T follicular helper cell (primary cell): ENCODE results near the gene NFIX.

Source experiments
- DNase-seq: peaks from one replicate; pipeline ENCODE4 v3.0.0-alpha.2; 2020; ENCODE audit warnings: low read depth

NFIX gene

DNA sequence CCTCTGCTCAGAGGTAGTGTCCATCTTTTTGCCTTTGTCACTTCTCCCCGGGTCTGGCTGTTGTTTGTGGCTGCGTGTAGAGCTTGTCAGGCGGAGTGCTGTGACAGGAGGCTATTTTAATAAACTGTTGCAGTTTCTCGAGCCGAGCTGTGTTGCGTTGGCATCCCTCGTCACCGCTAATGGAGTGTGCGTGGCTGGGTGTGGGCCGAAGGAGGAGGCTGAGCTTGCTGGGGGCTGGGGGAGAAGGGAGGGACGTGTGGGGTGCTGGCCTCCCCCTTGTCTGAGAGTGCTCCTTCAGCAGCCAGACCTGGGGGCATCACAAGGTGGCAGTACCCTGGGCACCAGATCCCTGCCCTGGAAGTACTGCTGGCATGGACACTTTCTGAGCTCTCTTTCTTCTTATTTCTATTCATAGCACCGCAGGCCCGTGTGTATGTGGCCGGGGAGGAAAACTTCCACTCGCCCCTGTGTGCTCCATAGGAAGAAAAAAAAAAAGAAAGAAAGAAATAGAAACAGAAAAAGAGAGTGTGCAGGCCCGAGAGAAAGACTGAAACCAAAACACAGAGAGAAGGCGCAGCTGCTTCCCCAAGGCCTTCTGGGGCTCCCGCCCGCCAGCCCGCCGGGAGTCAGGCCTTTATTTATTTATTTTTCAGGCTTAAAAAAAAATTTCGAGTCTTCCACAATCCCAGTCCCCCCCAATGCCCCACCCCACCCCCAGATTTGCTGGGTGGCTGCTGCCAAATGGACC, 27.0 kb downstream of the NFIX start:
- DNase-seq = no peak

DNA sequence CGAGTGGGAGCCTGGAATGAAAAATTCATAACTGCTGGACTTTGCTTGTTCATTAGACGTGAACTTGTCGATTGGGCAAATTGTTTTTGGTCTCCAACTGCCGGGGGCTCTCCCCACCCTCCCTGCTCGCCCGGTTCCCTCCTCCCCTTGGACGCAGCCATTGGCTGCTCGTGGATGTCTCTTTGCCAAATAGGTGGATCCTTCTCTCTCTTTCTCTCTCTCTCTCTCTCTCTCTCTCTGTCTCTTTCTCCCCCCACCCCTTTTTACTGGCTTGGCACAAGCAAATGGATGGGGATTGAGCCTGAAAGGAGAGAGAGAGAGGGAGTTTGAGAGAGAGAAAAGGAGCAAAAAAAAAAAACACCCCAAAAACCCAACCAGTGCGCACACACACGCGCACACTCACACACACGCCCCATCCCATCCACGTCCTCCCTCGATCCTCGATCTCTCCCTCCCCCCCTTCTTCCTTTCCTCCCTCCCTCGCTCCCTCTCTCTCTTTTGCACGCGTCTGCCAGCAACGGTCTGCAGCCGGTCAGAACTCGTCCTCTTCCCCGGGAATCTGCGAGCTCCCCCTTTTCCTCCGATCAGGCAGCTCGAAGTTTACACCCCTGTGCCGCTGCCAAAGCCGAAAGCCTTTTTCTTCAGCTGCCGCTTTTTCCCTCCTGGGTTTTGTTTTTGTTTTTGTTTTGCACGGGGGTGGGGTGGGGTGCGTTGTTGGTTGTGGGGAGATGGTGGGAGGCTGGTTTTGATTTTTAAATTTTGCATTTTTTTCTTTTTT, 27.8 kb downstream of the NFIX start:
- DNase-seq = no peak

DNA sequence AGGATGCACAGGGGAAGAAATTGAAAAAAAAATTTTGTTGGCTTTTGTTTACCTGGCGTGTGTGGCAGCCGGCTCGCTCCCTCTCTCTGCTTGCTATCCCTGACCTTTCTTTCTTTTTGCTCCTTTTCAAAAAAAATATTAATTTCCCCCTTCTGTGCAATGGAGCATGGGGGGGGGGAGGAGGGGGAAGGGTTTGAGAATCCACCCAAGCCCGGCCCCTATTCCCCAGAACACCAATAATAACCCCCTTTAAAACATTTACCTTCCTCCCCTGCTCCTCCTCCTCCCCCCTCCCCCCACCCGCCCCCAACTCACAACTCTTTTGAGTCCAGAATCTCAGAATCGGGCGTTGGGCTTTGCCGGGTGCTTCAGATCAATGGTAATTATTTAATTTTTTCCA, 28.4 kb downstream of the NFIX start:
- no peak for DNase-seq

DNA sequence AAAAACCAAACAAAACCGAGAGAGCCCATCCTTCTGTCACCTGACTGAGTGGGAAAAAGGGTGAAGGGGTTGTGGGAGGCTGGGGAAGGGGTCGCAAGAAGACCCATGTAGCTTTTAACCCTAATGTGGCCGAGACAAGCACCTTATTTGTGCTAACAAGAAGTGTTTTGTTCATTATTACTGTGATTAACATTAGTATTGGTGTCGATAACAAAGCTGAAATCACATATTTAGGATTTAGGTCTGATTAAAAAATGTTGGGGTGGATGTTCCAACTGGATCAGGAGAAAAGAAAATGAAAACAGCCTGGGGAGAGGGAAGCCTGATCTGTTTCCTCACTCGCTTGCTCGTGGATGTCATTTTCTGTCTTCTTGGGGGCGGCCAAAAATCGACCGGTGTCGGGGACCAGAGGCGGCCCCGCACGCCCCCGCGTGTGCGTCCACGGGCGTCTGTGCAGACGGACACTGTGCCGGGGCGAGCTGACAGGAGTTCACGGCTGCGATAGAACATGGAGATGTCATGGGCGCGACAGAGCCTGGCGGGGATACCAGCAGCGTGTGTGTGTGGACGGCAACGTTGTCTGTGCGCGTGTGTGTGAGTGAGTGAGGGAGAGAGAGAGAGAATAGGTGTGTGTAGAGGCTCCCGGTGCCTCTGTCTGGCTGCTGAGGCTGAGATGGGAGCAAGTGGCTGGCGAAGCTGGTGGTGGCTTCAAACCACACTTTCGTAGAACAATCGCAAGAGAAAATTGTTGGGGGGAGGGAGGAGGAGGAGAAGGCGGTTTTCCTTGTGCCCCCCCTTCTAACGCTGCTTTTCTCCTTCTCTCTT, 29.1 kb downstream of the NFIX start:
- no peak for DNase-seq

DNA sequence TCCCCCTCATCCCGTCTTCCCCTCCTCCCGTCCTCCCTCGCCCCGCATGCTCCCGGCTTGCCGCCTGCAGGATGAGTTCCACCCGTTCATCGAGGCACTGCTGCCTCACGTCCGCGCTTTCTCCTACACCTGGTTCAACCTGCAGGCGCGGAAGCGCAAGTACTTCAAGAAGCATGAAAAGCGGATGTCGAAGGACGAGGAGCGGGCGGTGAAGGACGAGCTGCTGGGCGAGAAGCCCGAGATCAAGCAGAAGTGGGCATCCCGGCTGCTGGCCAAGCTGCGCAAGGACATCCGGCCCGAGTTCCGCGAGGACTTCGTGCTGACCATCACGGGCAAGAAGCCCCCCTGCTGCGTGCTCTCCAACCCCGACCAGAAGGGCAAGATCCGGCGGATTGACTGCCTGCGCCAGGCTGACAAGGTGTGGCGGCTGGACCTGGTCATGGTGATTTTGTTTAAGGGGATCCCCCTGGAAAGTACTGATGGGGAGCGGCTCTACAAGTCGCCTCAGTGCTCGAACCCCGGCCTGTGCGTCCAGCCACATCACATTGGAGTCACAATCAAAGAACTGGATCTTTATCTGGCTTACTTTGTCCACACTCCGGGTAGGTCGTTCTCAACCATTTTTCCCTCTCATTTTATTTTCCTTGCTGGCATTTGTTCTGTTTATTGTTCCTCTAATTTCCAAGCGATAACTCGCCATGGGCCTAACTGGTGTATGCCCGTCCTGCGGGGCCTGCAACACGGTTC, 29.8 kb downstream of the NFIX start:
- no peak for DNase-seq

DNA sequence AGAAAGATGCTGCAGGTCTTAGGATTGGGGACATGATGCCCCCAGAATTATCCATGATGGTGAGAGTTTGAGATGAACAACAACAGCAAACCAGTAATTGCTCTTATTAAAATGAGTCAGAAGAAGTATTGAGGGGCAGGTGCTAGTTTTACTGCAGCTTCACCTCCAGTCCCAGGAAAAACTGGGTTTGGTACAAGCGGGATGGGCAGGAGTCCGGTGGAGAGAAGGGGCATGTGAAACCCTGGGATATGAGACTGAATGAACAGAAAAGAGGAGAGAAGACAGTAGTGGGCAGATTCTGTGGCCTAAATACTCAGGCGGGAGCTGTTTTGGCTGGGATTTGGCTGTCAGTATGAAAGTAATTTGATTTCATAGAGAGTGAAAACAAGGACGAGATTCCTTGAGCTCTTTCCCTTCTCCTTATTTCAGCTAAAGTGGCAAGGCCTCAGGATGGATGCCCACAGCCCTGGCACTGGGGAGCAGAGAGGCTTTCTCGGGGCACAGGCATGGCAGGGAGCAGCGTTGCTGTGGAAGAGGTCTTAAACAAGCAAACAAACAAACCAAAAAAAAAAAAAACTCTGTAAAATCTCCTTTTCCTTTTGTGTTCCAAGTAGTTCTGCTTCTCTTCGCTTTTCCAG, 30.7 kb downstream of the NFIX start:
- no peak for DNase-seq

DNA sequence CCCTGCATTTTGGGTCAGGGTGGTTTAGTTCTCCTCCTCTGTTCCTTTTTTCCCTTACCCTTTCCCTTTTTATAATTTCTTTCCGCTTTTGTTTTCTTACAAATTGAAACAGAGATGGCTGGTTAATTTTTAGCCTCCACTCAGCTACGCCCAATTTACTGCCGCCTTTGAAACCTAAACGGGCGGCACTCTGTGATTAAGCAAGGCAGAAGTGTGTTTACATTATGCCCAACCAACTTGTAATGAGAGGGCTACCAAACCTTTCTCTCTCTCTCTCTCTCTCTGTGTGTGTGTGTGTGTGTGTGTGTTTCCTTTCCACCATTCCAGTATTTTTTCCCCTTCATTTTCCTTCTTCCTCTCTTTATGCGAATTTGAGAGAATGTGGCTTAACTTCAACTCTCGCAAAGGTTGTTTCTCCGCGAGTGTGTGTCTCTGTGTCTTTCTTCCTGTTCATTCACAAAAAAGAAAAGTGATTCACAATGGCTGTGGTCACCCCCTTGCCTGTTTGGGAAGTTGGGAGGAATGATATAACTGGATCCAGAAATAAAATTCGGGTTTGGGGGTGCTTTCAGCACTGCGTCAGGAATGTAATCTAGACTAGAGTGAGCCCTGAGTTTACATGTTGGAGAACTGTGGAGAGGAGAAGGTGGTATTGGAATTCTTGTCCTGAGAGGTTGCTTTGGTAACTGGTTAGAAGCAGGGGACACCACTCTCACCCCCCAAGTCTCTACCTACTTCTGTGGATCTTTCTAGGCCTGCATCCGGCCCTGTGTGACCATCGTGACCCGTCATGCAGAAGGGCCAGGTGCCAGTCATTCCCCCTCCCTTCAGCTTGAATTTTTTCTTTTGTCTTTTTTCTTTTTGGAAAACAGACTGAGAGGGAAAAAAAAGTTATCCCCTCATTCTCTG, 31.4 kb downstream of the NFIX start:
- DNase-seq = no peak

DNA sequence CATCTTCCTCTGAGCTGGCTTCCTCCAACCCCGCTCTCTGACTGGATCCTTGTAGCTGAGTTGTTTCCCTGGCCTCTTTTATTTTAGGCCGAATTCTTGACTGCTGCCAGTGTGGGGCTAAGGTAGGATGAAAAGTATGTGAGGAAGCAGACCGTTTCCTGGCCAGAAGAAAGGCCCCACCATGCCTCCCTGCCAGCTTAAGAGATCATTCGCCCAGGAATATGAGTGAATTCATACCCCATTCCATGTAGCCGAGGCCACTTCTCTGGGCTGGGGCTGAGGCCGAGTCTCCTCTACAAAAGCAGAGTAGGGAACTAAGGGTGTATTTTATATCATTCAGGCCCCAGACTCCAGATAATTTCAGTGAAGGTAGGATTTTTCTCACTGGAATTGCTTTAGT, 32.3 kb downstream of the NFIX start:
- DNase-seq = no peak

DNA sequence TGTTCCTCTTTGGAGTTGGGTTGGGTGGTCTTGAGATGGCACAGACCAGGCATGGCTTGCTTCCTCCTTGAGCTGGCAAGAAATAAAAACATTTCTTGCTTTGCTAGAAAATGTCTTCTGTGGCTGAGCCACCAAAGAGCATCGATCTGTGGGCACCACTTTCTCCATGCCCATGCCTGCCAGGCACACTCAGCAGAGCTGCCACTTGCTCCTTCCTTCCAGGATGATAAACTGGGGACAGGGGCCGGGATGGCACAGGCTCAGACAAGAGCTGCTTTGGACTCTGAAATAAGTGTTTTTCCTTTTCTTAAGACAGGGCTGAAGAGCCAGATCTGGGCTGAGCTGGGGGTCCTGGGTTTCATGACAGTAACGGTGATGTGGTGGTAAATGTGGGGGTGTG, 32.8 kb downstream of the NFIX start:
- DNase-seq = no peak

DNA sequence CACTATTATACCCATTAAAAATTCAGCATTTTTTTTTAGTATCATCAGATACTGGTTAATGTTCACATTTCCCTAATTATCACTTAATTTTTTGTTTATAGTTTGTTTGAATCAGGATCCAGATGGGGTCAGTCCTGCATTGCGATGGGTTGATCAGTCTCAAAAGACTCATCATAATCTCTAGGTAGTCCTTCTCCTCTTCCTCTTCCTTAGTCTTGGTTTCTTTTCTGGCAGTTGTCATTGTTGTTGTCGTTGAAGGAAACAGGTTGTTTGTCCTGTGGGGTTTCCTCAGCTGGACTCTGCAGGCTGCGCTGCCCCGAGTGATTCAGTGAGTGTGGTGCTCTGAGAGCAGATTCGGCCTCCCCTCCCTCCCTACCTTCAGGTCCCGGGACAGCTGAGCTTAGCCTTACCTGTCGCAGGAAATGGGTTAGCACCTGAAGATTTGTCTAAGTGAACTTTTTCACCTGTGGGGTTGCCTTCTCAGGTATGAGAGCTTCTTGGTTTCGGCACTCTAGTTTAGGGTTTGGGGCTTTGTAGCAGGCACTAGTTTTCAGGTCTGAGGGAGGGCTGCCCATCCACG, 34.1 kb downstream of the NFIX start:
- no peak for DNase-seq

DNA sequence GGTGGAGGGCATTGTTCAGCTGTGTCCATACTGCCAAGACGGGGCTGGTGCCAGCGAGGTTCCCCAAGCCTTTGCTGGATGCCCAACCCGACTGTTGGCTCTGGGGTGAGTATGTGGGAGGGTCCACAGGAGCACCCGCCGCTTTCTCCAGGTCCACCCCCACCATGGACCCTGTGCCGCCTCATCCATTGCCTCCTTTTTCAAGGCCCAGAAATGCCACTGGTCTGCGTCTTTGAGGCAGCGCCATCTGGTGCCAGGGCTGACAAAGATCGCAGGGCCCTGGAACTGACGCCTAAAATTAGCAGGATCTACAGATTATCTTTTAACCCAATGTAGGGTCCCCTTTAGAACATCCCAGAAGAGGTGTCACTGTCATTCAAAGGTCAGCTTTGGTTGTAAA, 34.6 kb downstream of the NFIX start:
- DNase-seq = no peak

DNA sequence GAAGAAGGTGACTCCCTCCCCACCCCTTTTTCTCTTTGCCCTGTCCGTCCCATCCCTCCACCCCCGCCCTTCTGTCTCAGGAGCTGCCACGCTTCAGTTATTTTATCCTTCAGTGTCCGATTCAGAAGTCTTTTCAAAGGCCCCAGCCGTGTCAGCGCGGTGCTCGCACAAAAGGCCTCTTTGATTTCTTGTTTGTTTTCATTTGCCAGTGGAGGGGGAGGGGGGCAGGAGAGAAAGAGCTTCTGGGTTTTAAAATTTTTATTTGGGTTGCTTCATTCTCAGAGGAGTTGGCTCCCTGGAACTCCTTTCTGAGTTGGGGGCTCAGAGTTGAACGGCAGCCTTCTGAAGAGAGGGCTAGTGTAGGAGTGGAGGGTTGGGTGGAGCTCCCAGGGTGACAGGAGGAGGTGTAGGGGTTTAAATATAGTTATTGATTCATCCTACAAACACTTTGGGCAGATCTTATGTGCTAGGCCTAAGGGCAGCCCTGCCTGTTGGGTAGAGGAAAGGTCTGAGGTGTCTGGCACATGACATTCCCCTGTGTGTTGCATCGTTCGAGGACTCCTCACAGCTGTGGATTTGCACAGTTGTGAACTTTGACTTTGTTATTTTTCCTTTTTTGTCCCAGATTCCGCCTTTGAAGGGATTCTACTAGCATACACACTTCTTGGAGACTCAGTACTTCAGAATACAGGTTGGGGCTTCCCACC, 36.8 kb downstream of the NFIX start:
- DNase-seq = no peak

DNA sequence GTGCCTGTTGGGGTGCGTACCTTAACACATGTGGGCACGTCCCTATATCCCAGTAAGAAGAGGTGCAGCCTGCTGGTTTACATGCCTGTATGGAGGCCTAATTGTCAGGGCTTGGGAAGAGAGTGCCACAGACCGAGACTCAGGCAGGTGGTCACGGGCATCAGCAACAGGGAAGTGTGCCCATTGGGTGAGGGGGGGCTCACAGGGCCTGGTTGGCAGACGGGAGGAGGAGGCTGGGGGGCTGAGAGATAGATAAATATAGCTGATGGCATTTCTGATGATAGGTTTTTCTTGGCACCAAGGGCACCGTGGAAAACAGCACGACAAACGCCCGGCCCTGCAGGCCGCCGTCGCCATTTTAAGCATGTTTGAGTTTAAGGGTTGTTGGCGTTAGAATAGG, 37.6 kb downstream of the NFIX start:
- no peak for DNase-seq

DNA sequence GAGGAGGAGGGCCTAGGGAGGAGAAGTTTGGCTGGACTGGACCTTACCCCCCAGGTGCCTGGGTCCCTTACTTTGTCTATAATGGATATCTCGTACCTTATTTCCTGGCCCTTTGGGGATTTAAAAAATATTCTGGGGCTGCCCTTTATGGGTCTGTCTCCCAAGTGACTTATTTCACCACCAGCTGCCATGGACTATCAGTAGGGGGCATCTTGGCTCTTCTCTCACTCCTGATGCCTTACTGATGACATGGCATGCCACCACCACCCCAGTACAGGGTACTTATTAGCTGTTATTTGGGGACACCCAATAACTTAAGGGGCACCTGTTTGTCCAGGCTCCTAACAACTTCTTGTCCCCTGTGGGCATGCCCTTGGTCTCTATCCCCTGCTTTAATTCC, 38.0 kb downstream of the NFIX start:
- DNase-seq = no peak

DNA sequence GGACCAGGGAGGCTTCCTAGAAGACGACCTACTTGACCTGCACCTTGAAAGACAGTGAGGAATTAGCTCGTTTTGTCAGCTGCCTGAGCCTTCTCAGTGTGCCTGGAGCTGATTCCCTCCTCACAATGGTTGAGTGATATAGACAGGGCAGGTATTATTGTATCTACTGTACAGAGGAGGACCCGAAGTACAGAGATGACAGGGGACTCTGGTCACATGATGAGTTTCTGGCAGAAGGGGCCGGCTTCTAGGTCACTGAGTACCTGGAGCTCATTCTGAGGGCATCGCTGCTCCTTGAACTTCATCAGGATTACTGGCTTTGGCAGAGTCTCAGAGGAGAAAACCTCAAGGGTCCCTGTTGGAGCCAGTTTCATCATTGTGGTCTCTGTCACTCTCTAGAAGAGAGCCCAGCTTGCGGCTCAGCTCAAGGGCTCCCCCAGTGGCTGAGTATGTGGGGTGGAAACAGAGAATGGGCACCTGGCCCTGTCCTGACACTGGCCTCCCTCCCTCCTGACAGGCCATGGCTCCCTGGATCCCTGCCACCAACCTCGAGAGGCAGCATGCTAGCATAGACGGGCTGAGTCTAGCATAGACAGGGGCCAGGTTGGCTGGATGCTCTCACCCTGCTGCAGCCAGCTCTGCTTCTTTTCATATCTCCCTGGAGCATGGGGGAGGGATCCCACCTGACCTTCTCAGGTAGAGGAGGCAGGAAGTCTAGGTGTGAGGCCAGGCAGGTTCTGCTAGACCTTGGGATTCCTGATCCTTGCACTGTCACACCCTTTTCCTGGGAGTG, 38.7 kb downstream of the NFIX start:
- no peak for DNase-seq

DNA sequence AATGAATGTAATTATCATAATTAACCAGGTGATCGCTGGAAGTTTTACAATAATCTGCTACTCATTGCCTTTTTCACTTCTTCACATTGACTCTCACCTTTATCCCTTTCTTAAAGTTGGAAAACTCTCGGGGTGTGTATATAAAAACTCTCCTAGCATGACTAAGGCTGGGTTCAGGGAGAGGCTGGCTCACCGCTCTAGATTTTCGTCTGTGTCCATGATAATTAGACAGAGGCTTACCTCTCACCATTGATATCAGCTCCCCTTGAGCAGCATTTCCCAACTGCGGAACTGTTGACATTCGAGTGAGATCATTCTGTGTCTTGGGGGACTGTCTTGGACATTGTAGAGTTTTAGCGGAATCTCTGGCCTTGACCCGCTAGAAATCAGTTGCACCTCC, 39.4 kb downstream of the NFIX start:
- no peak for DNase-seq

DNA sequence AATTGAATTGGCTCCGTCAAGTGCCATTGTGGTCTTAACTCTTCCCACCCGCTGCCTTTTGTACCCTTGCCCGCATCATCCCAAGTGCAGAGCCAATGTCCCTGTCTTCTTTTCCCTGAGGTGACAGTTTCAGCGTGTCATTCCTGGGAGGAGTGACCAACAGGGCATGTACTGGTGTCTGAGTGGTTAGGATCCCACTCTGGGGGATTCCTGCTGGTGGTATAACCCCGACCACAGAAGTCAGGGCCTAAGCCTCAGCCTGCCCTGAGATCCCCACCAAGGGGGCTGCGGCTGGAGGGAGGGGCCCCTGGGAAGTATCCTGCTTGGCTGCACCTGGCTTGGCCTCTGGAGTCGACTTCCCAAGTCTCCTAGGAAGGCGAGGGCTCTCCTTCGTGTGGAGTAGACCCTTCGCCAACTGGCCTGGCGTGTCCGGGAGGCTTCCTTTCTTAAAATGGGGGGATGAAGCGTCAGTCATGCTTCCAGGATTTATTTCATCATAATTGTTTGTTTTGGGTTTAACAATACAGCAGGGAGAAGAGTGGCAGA, 40.6 kb downstream of the NFIX start:
- no peak for DNase-seq

DNA sequence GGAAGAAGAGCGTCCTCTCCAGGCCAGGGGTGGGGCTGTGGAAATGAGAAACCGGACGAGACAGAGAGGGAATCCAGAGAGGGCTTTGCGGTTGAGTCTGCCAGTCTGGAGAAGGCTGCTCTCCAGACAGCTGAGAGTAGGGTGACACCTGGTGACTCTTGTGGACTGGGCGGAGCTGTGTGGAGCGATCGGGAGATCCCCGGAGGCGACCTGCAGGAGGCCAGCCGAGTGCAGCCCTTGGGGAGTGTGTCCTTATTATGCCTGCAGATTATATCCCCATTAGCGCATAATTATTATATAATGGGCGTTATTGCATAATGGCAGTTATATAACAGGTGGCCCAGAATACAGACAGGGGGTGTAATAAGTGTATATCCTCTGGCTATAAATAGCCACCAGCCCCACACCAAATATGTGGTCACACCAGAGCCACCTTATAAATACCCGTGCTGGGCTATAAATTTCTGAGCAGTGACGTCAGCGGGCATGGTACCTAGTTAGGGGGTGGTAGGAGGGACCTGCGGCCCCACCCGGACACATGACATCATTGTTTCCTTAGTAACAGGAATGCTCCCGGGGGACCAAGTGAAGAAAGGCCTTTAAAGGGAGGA, 41.2 kb downstream of the NFIX start:
- DNase-seq = no peak
